Right lobe of liver (tissue), 6 donors: ENCODE measurements around the gene MTMR4. TPM values are rescaled to one million over a fixed set of nuclear protein-coding genes. Genes with fewer than 3 reads are reported as not detected.
A peak's percentile ranks its signal among the peaks of the same experiment; 100 is the strongest.

Experiments used
- ATAC-seq, 4 donors: fragments of 200-7000 bp; cut with Tn5 transposase; one replicate each; pipeline ENCODE4 v1.9.1; 2020; ENCODE audit warnings: mild to moderate bottlenecking in 4 of 4, moderate library complexity in 4 of 4
- DNase-seq, 3 donors: peaks; one replicate each; pipeline ENCODE4 v3.0.0-alpha.2; 2020
- H3K27ac ChIP-seq, 3 donors: fragments of 200-600 bp; one replicate each; pipeline ENCODE4 v1.8.0; 2022
- H3K27me3 ChIP-seq, 2 donors: fragments of 200-600 bp; one replicate each; pipeline ENCODE4 v1.8.0; 2022
- H3K36me3 ChIP-seq, 4 donors: fragments of 200-600 bp; sonication (generic) in 1 of 4; one replicate each; pipeline versions ENCODE4 v1.5.1 to v1.8.0; 2017 to 2022; ENCODE audit warnings: control low read depth in 1 of 4
- H3K4me1 ChIP-seq, 4 donors: fragments of 200-600 bp; sonication (generic) in 1 of 4; one replicate each; pipeline versions ENCODE4 v1.5.1 to v1.8.0; 2017 to 2022; ENCODE audit warnings: control low read depth in 1 of 4
- H3K4me3 ChIP-seq, 3 donors: fragments of 200-600 bp; one replicate each; pipeline ENCODE4 v1.8.0; 2022
- H3K9me3 ChIP-seq, 4 donors: fragments of 200-600 bp; sonication (generic) in 1 of 4; one replicate each; pipeline versions ENCODE4 v1.5.1 to v1.8.0; 2017 to 2022; ENCODE audit warnings: control low read depth in 1 of 4
- CTCF ChIP-seq, 4 donors: fragments of 200-600 bp in 3 of 4; fragments of 450-650 bp in 1 of 4; IDR thresholded peaks; one replicate each; pipeline versions ENCODE4 v1.5.1 to v1.8.0; 2016 to 2022; ENCODE audit warnings: antibody characterized with exemption in 4 of 4, mild to moderate bottlenecking in 2 of 4
- POLR2A ChIP-seq: fragments of 450-650 bp; IDR thresholded peaks from one replicate; pipeline ENCODE4 v1.6.1; 2017; ENCODE audit warnings: antibody characterized with exemption, mild to moderate bottlenecking
- WGBS: methylation state at CpG from one replicate; pipeline ENCODE4 v1.1.6; 2018; ENCODE audit warnings: low coverage, low lambda C conversion rate; ENCODE audit not compliant: insufficient coverage; ENCODE audit errors: missing lambda C conversion rate; 5-methylcytosine and 5-hydroxymethylcytosine counted together
- intact Hi-C, 2 donors: fragments of 100-400 bp; cut with DNase I; formaldehyde crosslinking; loops; one replicate each; pipeline versions ENCODE4 v1.11.2 to v1.14.1; 2022
- total RNA-seq, 6 experiments: library from RNA; depleted of rRNA in 2 of 6; stranded (reverse); fragments of >200 nt in 2 of 6; fragmentation: NEBNext Ultra II Directional in 3 of 6; extraction: Animal tissue kit (Norgen Biotek cat#: 25700) in 3 of 6; gene quantifications; one replicate each; pipeline versions ENCODE4 v1.1.0 to v1.2.4, GENCODE V29; 2016 to 2023
- donor health status: DM: no; HTN: yes; CAD: no.
- donor health status: DM: no; HTN: no; CAD: no.
- donor health status: DM: no; HTN: no; CAD: no.
- donor health status: DM: no; HTN: yes; CAD: no.
- donor health status: DM: no; HTN: yes; CAD: no.

The MTMR4 gene
- total RNA-seq, 6 experiments from 2014 or later, result 46.4 to 101 (median 59.7) TPM

GRCh38 chr17:58529275-58529674, 14.8 kb upstream of the MTMR4 start:
- 17% methylated on average over 1 of the region's 1 CpG for WGBS
- peak overlapping the region; percentile 5 to 60 (median 12) for H3K27ac ChIP-seq
- intact Hi-C loops, result no loop called here
- no peak for DNase-seq
- H3K9me3 ChIP-seq, result no peaks in the 10 kb centered on the region
- no peaks in the 10 kb centered on the region for H3K27me3 ChIP-seq
- no peaks in the 10 kb centered on the region for H3K36me3 ChIP-seq
- no peak for ATAC-seq
- H3K4me3 ChIP-seq, result no peak overlapping the region
- no peak for TF ChIP-seq CTCF (IDR thresholded peaks at IDR 0.05)
- no peak for TF ChIP-seq POLR2A
- peaks cover 0 to 46% (median 4%) of the 10 kb centered on the region in 4 donors for H3K4me1 ChIP-seq

- intact Hi-C loops, result no loop called here
These were observed 14.0 kb upstream of the MTMR4 start for GRCh38 chr17:58528443-58528842.

GRCh38 chr17:58527949-58528348, 13.5 kb upstream of the MTMR4 start:
- H3K36me3 ChIP-seq, result no peaks in the 10 kb centered on the region
- H3K9me3 ChIP-seq, result no peaks in the 10 kb centered on the region
- no peak overlapping the region for H3K4me3 ChIP-seq
- ATAC-seq (peak in 1 of 4 donors; percentile 7), DNase-seq (no peak)
- peak overlapping the region in 2 of 3 donors; percentile 7 to 60 for H3K27ac ChIP-seq
- 80% methylated on average over 1 of the region's 3 CpGs for WGBS
- no peak for TF ChIP-seq CTCF (IDR thresholded peaks at IDR 0.05)
- no peak for TF ChIP-seq POLR2A
- intact Hi-C loops, result no loop called here
- peaks cover 0 to 37% (median 2%) of the 10 kb centered on the region in 4 donors for H3K4me1 ChIP-seq
- H3K27me3 ChIP-seq, result no peaks in the 10 kb centered on the region

More at GRCh38 chr17:58528443-58528842, 14.0 kb upstream of the MTMR4 start:
- DNase-seq (no peak), ATAC-seq (no peak)
- no peaks in the 10 kb centered on the region for H3K9me3 ChIP-seq
- H3K4me1 ChIP-seq, result peaks cover 0 to 39% (median 2%) of the 10 kb centered on the region in 4 donors
- TF ChIP-seq CTCF (IDR thresholded peaks at IDR 0.05) (no peak), POLR2A (no peak)
- WGBS, result 36% methylated on average over 3 of the region's 3 CpGs
- peak overlapping the region in 1 of 3 donors; percentile 10 for H3K4me3 ChIP-seq
- no peaks in the 10 kb centered on the region for H3K36me3 ChIP-seq
- H3K27ac ChIP-seq, result peak overlapping the region in 2 of 3 donors; percentile 12 to 60
- no peaks in the 10 kb centered on the region for H3K27me3 ChIP-seq

- intact Hi-C loops, result no loop called here
- Histone ChIP-seq H3K27ac (peak overlapping the region in 2 of 3 donors; percentile 40 to 60), H3K9me3 (no peaks in the 10 kb centered on the region), H3K4me3 (no peak overlapping the region), H3K4me1 (peaks cover 0 to 31% (median under 1%) of the 10 kb centered on the region in 4 donors), H3K27me3 (no peaks in the 10 kb centered on the region), H3K36me3 (peaks cover 0 to 4% (median 0%) of the 10 kb centered on the region in 4 donors)
- no peak for DNase-seq
- TF ChIP-seq POLR2A, result no peak
- peak in 1 of 4 donors; percentile 5 for TF ChIP-seq CTCF (IDR thresholded peaks at IDR 0.05)
- no CpG with 5 or more reads among the region's 2 CpGs for WGBS
- ATAC-seq, result no peak
These were observed 12.9 kb upstream of the MTMR4 start for GRCh38 chr17:58527306-58527705.

GRCh38 chr17:58525239-58525638, 10.8 kb upstream of the MTMR4 start:
- TF ChIP-seq POLR2A (no peak), CTCF (IDR thresholded peaks at IDR 0.05) (no peak)
- DNase-seq, result no peak
- peak overlapping the region in 1 of 3 donors; percentile 45 for H3K4me3 ChIP-seq
- WGBS, result 27% methylated on average over 3 of the region's 3 CpGs
- H3K36me3 ChIP-seq, result peaks cover 0 to 11% (median 0%) of the 10 kb centered on the region in 4 donors
- intact Hi-C loops, result no loop called here
- ATAC-seq, result peak; percentile 40 to 49 (median 42)
- H3K4me1 ChIP-seq, result peaks cover 0 to 38% (median 0%) of the 10 kb centered on the region in 4 donors
- H3K27me3 ChIP-seq, result no peaks in the 10 kb centered on the region
- H3K9me3 ChIP-seq, result no peaks in the 10 kb centered on the region
- H3K27ac ChIP-seq, result peak overlapping the region; percentile 48 to 67 (median 50)
